Peyer's patch (tissue), 4 donors: Measurements from ENCODE around the gene EIF4E1B. TPM values are rescaled to one million over a fixed set of nuclear protein-coding genes. Genes with fewer than 3 reads are reported as not detected.

Experiments used
- DNase-seq, 3 donors: peaks; one replicate each; pipeline ENCODE4 v3.0.0-alpha.2; 2017 to 2019
- H3K27ac ChIP-seq, 4 donors: fragments of 200-600 bp; sonication (generic); one replicate each; pipeline ENCODE4 v1.5.1; 2016 to 2019
- H3K27me3 ChIP-seq, 2 donors: fragments of 200-600 bp; sonication (generic); one replicate each; pipeline ENCODE4 v1.5.1; 2019
- H3K36me3 ChIP-seq, 3 donors: fragments of 200-600 bp; sonication (generic); one replicate each; pipeline ENCODE4 v1.5.1; 2016 to 2019
- H3K4me1 ChIP-seq, 4 donors: fragments of 200-600 bp; sonication (generic); one replicate each; pipeline ENCODE4 v1.5.1; 2016 to 2019
- H3K4me3 ChIP-seq, 4 donors: fragments of 200-600 bp; sonication (generic); 1 replicate in 3 of 4; 2 replicates in 1 of 4; pipeline ENCODE4 v1.5.1; 2016 to 2019; ENCODE audit warnings: mild to moderate bottlenecking in 1 of 4
- H3K9me3 ChIP-seq, 4 donors: fragments of 200-600 bp; sonication (generic); one replicate each; pipeline ENCODE4 v1.5.1; 2016 to 2019; ENCODE audit warnings: mild to moderate bottlenecking in 1 of 4
- POLR2A ChIP-seq, 2 donors: fragments of 450-650 bp; IDR thresholded peaks; one replicate each; pipeline ENCODE4 v1.5.1; 2017; ENCODE audit warnings: antibody characterized with exemption in 2 of 2, mild to moderate bottlenecking in 2 of 2, moderate library complexity in 2 of 2
- total RNA-seq, 4 donors: library from RNA; depleted of rRNA; stranded (reverse); fragments of >200 nt; gene quantifications; one replicate each; pipeline ENCODE4 v1.1.0, GENCODE V29; 2016
- TF ChIP-seq, protein P1 (sequence below), 6 experiments: fragments of 450-650 bp in 4 of 6; fragments of 200-600 bp in 2 of 6; sonication (generic) in 1 of 6; IDR thresholded peaks; one replicate each; pipeline ENCODE4 v1.5.1; 2017 to 2019; ENCODE audit warnings: antibody characterized with exemption in 6 of 6, mild to moderate bottlenecking in 3 of 6, moderate library complexity in 1 of 6

EIF4E1B gene
- total RNA-seq, 4 donors from 2014 or later: not detected

DNA sequence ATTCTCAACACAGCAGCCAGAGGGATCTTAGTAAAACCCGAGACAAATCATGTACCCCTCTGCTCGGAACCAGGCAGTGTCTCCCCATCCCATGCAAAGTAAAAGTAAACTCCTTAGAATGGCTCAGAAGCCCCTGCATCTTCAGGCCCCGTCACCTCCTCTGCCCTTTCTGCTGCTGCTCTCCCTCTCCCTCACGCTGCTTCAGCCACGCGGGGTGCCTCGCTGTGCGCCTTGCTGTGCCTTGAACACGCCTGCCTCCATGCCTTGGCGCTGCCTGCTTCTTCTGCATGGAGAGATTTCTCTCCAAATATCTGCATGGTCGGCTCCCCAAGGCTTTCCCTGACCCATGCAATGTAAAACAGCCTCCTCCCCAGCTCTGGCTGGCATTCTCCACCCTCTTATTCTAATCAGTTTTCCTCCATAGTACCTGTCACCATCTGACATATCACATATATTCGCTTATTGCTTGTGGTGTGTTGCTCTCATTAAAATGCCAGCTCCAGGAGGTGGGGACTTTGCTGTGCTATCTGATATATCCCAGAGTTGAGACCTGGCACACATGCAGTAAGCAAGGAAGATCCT is 28.5 kb upstream of the EIF4E1B start:
- peaks cover 0 to 5% (median 2%) of the 10 kb centered on the region in 4 donors for H3K4me1 ChIP-seq
- H3K9me3 ChIP-seq: no peaks in the 10 kb centered on the region
- TF ChIP-seq, protein P1, sequence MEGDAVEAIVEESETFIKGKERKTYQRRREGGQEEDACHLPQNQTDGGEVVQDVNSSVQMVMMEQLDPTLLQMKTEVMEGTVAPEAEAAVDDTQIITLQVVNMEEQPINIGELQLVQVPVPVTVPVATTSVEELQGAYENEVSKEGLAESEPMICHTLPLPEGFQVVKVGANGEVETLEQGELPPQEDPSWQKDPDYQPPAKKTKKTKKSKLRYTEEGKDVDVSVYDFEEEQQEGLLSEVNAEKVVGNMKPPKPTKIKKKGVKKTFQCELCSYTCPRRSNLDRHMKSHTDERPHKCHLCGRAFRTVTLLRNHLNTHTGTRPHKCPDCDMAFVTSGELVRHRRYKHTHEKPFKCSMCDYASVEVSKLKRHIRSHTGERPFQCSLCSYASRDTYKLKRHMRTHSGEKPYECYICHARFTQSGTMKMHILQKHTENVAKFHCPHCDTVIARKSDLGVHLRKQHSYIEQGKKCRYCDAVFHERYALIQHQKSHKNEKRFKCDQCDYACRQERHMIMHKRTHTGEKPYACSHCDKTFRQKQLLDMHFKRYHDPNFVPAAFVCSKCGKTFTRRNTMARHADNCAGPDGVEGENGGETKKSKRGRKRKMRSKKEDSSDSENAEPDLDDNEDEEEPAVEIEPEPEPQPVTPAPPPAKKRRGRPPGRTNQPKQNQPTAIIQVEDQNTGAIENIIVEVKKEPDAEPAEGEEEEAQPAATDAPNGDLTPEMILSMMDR (IDR thresholded peaks at IDR 0.05): no peak
- no peak for TF ChIP-seq POLR2A (IDR thresholded peaks at IDR 0.05)
- no peak for DNase-seq
- H3K27ac ChIP-seq: no peak overlapping the region
- H3K27me3 ChIP-seq: no peaks in the 10 kb centered on the region
- H3K4me3 ChIP-seq: no peak overlapping the region
- no peaks in the 10 kb centered on the region for H3K36me3 ChIP-seq

DNA sequence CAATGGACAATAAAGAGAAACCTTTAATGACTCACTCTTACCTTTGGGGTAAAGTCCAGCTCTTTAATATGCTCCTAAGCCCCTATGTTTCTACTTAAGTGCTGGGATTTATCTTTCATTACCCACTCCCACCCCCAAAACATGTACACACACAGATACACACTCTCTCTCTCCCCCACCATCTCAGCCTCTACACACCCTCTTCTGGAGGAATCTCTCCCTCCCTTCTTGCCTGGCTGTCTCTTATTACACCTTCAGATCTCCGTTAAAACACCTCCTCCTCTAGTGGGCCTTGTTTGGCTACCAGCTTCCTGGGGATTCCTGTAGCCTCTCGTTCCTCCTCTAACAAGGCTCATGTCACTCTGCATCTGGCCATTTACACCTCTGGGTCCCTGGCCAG is 27.4 kb upstream of the EIF4E1B start:
- DNase-seq: no peak
- Histone ChIP-seq H3K27me3 (no peaks in the 10 kb centered on the region), H3K27ac (no peak overlapping the region), H3K4me1 (no peaks in the 10 kb centered on the region), H3K9me3 (no peaks in the 10 kb centered on the region), H3K4me3 (no peak overlapping the region), H3K36me3 (no peaks in the 10 kb centered on the region)
- no peak for TF ChIP-seq POLR2A (IDR thresholded peaks at IDR 0.05)
- TF ChIP-seq, protein P1 (IDR thresholded peaks at IDR 0.05): no peak

DNA sequence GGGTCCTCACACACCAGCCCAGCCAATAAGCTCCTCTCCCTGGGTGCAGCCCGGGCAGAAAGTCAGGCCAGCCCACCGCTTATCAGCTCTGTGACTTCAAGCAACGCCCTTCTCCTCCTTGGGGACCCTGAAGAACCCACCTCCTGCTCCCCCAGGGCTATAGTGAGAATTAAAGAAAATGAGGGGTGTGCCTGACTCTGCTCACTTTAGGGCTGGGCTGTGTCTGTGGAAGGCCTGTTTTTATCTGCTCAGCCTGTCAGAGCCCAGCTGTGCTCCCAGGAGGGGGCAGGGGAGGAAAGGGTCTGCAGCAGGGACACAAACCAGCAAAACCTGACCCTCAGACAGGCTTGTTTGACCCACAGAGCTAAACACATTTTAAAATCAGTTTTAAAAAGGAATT is 24.4 kb upstream of the EIF4E1B start:
- Histone ChIP-seq H3K27me3 (no peaks in the 10 kb centered on the region), H3K4me1 (peaks cover 0 to 11% (median 5%) of the 10 kb centered on the region in 4 donors), H3K27ac (no peak overlapping the region), H3K9me3 (no peaks in the 10 kb centered on the region), H3K36me3 (no peaks in the 10 kb centered on the region), H3K4me3 (no peak overlapping the region)
- DNase-seq: no peak
- TF ChIP-seq POLR2A (IDR thresholded peaks at IDR 0.05): no peak
- TF ChIP-seq, protein P1 (IDR thresholded peaks at IDR 0.05): no peak

DNA sequence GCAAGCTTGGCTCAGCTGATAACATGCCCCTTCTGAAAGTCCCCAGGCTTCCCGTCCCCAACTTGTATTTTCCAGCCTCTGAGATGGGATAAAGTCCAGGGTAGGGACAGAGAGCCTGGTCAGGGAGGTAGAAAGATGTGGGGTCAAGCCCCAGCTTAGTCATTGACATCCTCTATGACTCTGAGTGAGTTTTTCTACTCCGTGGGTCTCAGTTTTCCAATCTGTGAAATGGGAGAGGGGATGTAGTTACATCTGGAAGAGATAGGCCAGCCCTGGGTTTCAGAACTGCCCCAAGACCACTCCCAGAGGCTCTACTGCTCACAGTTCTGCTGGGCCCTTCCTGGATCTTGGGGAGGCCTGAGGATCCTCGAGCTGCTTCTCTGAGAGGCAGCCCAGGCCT is 23.6 kb upstream of the EIF4E1B start:
- Histone ChIP-seq H3K27me3 (no peaks in the 10 kb centered on the region), H3K27ac (no peak overlapping the region), H3K4me3 (no peak overlapping the region), H3K9me3 (no peaks in the 10 kb centered on the region), H3K36me3 (no peaks in the 10 kb centered on the region), H3K4me1 (peaks cover 0 to 11% (median 5%) of the 10 kb centered on the region in 4 donors)
- DNase-seq: no peak
- TF ChIP-seq, protein P1 (IDR thresholded peaks at IDR 0.05): no peak
- TF ChIP-seq POLR2A (IDR thresholded peaks at IDR 0.05): no peak

DNA sequence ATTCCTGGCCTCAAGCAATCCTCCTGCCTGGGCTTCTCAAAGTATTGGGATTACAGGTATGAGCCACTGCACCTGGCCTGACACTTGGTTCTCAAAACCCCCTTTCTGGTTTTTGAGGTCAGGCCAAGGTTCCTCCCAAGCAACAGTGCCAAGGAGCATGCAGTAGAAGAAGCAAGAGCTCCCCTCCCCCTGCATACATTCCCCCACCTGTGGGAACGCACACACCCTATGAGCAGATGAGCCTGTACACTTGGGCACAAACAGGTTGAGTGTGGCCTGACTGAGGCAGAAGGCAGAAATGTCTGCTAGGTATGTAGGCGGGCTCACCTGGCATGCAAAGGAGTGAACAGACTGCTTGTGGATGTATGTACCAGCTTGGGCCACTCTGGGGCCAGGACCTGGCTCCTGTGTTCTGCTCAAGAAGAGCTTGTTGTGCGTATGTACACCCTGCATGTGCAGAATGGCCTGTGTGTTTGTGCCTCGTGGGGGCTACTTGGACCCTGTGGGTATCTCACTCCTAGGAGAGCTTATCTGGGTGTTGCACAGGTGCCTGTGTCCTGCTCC is 22.3 kb upstream of the EIF4E1B start:
- Histone ChIP-seq H3K36me3 (no peaks in the 10 kb centered on the region), H3K27ac (no peak overlapping the region), H3K27me3 (no peaks in the 10 kb centered on the region), H3K4me1 (peaks cover 0 to 11% (median 5%) of the 10 kb centered on the region in 4 donors), H3K4me3 (no peak overlapping the region), H3K9me3 (no peaks in the 10 kb centered on the region)
- TF ChIP-seq, protein P1 (IDR thresholded peaks at IDR 0.05): no peak
- TF ChIP-seq POLR2A (IDR thresholded peaks at IDR 0.05): no peak
- DNase-seq: no peak
